NCI-H2029 treated with DMSO at 0.1 percent for 48 hours (cell line): Measurements from ENCODE around the gene ERO1A.
"Not testable (repeated sequence)": the region's sequence is repeated elsewhere in the genome, so short reads cannot be mapped to it uniquely, and the experiment has no call there.

Source experiments
- DNase-seq: peaks from one replicate; lab custom pipeline; 2025; lab: John Stamatoyannopoulos, UW

ERO1A gene

DNA sequence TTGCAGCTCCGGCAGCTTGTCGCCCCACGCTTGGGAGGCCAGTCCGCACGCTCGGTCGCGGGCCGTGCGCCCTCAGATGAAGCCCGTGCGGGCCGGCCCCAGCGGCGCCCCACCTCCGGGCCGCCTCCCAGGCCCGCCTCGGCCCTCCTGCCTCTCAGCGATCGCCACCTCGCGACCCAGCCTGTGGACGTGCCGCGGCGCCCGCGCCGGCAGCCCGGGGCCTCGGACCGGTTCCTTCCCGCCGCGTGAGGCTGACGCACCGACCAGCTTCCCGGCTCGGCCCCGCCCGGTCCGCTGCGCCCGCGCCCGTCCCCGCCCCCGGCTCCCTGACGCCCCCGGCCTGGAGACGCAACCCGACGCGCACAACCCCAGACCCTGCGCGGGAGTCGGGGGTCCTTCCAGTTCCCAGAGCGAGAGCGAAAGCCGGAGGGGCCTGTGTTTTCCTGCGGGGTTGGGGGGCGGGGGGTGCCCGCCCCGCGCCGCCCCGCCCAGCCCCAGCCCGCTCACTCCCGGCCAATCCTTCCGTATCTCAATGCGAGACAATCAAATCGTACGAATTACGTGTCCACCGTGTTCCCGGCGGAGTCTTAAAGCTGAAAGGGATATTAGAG, at the start of gene ERO1A:
Gene ERO1A (minus strand): TSS at position 78 of the 611 bp plus-strand sequence. CDS start 77 bp downstream, at position 1.
- peak; percentile 69 for DNase-seq

GRCh38 chr14:52741865-52742264, 46.5 kb upstream of the ERO1A start:
- DNase-seq: no peak

DNA sequence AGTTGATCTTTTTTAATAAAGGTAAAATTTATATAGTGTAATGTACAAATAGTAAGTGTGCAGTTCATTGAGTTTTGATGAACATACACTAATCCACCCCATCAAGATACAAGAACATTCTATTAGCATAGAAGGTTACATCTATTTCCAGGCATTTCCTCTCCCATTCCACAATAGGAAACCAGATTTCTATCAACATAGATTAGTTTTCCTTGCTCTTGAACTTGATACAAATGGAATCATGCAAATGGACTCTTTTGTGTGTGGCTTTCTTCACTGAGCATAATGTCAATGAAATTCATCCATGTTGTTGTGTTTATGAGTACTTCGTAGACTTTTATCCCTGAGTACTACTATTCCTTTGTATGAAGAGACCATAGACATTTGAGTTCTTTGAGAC, 45.4 kb upstream of the ERO1A start:
- DNase-seq: no peak

DNA sequence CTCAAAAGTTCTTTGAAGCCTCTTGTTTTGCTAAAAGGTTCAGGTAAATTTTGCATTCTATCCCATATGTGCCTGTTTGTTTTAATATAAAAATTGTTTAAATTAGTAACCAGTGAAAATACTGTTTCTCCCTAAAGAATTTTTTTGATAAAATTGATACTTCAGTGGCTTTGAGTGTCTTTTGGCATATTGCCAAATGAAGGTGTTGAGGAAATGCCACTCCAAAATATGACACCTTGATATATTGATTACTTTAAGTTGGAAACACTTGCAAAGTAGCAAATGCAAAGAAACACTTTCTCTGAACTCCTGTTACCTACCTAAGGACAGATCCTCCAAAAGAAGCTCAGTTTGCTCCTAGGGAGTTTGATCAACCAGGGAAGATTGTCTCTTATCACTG, 43.1 kb upstream of the ERO1A start:
- no peak for DNase-seq

DNA sequence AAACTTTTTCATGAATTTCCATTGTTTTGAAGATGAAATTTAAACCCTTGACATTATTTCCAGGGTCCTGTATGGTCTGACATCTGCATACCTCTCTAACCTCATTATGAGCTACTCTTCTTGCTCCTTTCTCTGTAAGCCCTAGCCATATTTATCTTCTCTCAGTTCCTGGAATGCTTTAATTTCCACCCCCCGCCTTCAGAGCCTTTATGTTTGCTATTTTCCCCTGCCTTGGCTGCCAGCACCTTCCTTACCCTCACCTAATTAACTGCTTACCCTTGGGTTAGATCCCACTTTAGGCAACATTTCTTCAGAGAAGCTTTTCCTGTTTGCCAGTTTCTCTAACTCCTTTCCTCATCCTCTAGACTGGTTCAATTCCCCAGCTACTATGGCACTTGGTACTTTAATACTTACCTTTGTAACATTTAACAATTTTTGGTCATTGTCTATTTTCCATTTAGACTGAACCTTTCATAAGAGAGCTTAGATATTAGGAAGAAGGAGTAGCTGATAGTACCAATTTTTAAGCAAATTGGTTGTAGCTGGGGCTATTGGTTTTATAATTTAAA, 40.6 kb upstream of the ERO1A start:
- DNase-seq: no peak

DNA sequence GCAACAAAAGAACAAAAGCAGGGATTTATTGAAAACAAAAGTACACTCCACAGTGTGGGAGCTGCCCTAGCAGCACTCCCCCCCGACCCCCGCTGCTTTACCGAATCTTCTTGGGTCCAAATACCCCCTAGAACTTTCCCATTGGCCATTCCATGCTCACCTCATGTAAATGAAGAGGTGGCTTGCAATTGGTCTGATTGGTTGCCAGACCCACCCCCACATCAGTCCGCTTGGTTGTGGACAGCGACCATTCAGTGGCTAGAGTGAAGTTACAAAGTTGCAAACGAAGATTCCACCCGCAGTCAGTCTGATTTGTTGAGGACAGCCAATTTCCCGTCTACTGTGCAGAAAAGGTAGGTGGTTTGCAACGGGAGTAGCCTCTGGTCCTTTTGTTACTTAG, 38.5 kb upstream of the ERO1A start:
- DNase-seq: no peak

- no peak for DNase-seq
These were observed 35.4 kb upstream of the ERO1A start for GRCh38 chr14:52730709-52731111.

- peak; percentile 90 for DNase-seq
These were observed 34.8 kb upstream of the ERO1A start, which contains the start of gene STYX for GRCh38 chr14:52729925-52730708. Gene STYX, plus strand, starts transcription at chr14:52730166. Its CDS starts 309 bp downstream, at chr14:52730475.

DNA sequence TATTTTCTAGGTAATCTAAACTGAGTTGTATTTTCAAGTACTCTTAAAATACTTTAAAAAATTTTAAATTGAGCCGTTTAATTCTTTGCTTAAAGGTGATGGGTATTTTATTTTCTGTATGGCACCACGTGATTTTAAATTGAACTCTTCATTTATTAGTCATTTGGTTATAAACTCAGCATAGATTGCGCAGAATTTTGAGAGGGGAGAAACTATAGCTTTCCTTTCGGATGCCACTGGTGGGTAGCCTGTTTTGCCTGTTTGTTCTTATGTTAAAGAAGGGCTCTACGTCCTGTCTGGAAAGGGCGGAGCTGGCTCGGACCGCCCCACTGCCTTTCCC, 34.2 kb upstream of the ERO1A start:
- no peak for DNase-seq

DNA sequence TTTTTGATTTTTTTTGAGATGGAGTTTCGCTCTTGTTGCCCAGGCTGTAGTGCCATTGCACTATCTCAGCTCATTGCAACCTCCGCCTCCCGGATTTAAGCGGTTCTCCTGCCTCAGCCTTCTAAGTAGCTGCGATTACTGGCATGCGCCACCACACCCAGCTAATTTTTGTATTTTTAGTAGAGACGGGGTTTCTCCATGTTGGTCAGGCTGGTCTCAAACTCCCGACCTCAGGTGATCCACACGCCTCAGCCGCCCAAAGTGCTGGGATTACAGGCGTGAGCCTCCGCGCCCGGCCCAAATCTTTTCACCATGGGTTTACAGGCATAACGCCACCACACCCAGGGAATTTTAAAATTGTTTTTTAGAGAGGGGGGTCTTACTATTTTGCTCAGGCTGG, 33.7 kb upstream of the ERO1A start:
- not testable (repeated sequence) for DNase-seq

DNA sequence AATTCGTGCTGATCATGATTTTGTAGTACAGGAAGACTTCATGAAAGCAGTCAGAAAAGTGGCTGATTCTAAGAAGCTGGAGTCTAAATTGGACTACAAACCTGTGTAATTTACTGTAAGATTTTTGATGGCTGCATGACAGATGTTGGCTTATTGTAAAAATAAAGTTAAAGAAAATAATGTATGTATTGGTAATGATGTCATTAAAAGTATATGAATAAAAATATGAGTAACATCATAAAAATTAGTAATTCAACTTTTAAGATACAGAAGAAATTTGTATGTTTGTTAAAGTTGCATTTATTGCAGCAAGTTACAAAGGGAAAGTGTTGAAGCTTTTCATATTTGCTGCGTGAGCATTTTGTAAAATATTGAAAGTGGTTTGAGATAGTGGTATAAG, 32.2 kb upstream of the ERO1A start:
- DNase-seq: not testable (repeated sequence)

DNA sequence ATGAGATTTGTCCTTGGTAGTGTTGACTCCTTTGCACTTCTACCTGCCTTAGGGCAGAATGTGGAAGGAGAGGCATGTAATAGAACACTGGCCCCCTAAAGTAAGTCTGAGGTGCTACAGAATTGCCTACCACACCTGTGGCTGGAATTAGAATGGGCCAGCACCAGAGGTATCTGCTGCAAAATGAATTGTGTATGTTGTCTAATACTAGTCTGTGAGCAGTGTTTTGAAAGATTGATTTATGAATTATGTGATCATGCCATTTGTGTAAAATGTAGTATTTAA, 28.9 kb upstream of the ERO1A start:
- DNase-seq: no peak

- DNase-seq: no peak
These were observed 28.4 kb upstream of the ERO1A start for GRCh38 chr14:52723514-52724359.

DNA sequence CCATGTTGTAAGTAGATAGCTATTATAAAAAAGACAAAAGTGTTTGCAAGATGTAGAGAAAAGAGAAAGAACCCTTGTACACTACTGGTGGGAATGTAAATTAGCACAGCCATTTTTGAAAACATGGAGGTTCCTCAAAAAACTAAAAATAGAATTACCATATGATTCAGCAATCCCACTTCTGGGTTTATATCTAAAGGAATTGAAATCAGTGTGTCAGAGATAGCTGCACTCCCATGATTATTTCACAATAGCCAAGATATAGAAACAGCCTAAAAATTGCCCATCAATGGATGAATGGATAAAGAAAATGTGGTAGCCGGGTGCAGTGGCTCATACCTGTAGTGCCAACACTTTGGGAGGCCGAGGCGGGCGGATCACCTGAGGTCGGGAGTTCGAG, 20.8 kb upstream of the ERO1A start:
- no peak for DNase-seq

- no peak for DNase-seq
These were observed 16.3 kb upstream of the ERO1A start for GRCh38 chr14:52711666-52712065.

- DNase-seq: peak; percentile 97
These were observed 11.7 kb upstream of the ERO1A start, which contains the start of gene PSMC6 for GRCh38 chr14:52706724-52707706. Gene PSMC6, plus strand, starts transcription at chr14:52707200. Its CDS starts 20 bp downstream, at chr14:52707220.

- peak; percentile 83 for DNase-seq
These were observed 10.9 kb upstream of the ERO1A start for GRCh38 chr14:52706286-52706685.

DNA sequence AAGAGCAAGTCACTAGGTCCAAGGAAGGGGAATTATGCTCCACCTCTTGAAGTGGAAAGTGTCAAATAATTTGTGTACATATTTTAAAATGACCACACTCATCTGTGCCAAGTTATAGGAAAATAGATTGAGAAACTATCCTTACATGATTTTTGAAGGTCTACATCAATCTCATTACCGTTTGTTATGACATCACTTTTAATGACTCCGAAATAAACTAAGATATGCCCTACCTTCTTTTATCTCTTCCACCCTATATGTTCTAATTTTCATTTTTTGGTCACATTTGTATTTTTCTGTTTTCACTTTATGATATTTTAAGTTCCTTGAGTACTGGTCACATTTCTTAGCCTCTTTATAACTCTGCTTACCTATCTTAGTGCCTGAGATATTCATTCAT, 8.3 kb upstream of the ERO1A start:
- DNase-seq: no peak

DNA sequence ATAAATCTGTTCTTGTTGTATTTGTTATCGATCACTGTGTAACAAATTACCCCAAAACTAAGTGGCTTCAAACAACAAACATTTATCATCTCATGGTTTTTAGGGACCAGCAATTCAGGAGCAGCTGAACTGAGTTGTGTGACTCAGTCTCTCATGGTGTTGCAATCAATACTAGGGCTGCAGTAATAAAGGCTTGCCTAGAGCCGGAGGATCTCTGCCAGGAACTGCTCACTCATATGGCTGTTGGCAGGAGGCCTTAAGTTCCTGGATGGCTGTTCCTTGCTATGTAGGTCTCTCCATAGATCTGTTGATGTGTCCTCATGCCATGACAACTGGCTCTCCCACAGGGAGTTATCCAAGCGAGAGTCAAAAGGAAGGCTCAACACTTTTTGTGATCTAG, 7.9 kb upstream of the ERO1A start:
- peak; percentile 48 for DNase-seq

- DNase-seq: no peak
These were observed 5.9 kb upstream of the ERO1A start for GRCh38 chr14:52701223-52701622.

- DNase-seq: peak; percentile 30
These were observed 5.4 kb upstream of the ERO1A start for GRCh38 chr14:52700701-52701172.
